ELR (cell line): ENCODE measurements around the gene STIMATE.
A peak's percentile ranks its signal among the peaks of the same experiment; 100 is the strongest.

ENCODE experiments used
- DNase-seq: peaks from one replicate; pipeline ENCODE4 v3.0.0-alpha.2; 2015; ENCODE audit warnings: low read depth

Gene STIMATE

DNA sequence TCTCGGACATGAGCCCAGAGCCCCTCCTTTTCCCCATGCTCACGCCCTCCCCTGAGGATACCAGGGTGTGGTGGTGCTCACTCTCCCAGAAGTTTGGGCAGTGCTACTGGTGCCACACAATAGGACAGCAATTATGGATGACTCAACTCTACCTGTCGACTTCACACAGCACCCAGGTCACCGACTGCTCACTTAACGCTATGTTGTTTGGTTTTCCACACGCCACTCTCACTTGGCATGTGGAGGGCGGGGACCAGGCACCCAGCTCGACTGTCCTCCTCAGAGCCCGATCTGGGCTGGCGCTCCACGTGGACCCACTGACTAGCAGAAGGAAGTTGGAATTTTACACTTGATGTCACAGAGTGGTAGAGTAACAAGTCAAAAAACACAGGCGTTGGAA, 30.9 kb downstream of the STIMATE start:
- no peak for DNase-seq

DNA sequence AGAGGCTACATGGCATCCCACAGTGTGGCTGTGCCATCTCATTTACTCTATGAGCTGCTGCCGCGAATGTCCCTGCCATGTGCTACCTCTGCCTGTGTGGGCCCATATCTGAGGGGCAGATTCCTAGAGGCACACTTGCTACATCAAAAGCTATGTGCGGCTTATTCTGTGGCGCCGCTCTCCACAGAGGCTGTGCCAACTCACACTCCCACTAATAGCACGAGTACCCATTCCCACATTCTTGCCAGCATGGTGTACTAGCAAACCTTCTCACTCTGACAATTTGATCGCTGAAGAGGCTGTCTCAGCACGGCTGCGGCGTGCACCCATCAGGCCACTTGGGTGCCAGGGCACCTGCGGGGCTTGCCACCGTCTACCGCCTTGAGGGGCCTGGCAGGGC, 31.4 kb downstream of the STIMATE start:
- DNase-seq = no peak

DNA sequence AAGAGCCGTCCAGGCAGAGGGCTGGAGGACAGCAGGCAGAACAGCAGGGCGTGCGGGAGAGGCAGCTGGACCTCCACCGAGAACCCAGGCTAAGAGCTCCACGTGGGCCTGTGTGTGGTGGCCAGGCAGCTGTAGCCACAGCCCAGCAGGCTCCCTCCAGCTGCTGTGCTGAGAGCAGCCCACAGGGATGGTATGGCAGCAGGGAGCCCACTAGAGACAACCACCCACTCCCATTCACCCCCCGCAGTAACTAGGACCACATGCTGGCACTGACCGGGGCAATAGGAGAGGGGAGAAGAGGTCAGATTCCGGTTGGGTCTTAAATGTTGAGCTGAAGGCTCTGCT, 37.0 kb downstream of the STIMATE start:
- DNase-seq = no peak

DNA sequence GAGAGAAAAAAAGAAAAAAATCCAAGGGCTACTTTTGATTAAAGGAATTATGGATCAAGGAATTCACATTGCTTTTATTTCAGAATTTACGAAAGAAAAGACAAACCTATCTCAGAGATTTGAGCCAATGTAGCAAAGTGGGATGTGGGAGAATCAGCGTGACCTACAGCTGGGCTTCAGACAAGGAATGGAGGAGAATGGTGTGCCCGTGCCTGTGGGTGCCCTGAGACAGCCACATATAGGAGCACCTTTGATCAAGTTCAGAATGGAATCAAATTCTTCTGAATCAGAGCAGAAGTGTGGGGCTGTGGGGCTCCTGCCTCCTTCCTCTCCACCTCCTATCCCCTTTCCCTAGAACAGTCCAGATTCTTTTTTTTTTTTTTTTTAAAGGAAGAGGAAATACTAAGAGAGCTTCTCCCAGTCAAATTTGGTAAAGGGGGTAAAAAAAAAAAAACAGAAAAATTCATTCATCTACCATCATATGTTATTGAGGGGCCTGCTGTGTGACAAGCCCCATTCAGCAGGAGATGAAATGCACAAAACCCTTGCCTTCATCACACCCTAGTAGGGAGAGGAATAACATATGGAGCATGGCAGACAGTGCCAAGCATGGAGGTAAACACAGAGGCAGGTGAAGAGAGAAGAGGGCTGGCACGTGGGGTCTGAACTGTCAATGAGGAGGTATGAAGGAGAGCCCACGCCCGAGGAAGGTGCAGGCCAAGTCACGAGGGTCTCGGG, 37.5 kb downstream of the STIMATE start:
- DNase-seq = no peak

DNA sequence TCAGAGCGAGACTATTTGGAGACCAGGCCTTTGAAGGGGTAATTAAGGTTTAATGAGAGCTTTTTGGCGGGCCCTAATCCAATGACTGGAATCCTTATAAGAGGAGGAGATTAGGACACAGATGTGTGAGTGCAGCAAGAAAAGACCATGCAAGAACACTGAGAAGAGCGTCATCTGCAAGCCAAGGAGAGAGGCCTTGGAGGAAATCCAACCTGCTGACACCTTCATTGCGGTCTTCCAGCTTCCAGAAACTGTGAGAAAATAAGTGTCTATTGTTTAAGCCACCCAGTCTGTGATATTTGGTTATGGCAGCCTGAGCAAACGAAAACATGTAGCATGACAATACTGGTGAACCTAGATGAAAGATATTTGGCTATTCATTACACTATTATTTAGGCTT, 39.5 kb downstream of the STIMATE start:
- no peak for DNase-seq

DNA sequence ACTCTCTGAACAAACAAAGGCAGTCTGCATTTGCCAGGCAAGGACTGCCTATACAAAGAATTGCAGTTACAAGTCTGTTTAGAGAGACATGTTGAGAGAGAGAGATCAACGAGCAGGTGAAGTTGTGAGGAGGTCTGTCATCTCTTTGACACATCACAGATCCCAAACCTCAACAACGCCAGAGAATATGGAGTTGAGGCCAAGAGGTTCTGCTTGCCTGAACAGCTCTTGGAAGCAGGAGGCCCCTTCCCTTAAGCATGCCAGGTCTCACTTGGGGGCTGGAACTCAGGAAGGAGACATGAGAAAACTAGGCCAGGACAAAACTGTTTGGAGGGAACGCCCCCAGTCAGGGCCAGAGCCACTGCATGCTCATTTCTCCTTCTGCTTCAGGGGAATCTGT, 40.2 kb downstream of the STIMATE start:
- no peak for DNase-seq

DNA sequence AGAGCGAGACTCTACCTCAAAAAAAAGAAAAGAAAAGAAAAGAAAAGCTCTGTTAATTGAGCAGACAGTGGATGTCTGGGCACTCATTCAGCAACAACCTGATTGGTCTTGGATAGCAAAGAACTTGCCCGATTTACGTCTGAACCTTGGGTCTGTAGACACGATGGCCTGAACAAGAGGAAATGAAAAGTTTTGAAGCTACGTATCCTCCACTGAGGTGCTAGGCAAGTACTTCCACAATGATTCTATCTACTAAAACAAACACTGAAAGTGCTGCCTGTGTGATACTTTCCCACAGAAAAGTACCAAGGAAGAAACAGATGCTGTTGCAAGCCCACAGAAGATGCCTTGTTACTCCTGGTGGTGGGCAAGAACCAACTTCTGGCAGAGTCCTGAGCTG, 40.7 kb downstream of the STIMATE start:
- no peak for DNase-seq

DNA sequence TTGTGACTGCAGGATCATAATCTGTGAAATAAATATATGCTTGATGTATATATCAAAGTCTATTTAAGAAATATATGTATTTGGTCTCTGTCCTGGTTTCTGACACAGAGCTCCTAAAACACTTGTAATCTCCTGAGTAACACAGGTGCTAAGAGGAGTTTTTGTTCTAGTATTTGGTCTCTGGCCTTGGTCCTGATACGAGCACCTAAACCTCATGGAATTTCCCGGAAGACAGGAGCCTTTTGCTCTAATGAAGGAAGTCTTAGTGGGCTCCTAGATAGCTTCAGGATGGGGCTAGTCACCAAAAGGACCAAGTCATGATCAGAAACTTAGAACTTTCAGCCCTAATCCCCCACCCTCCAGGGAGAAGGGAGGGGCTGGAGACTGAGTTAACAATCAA, 43.3 kb downstream of the STIMATE start:
- DNase-seq = no peak

DNA sequence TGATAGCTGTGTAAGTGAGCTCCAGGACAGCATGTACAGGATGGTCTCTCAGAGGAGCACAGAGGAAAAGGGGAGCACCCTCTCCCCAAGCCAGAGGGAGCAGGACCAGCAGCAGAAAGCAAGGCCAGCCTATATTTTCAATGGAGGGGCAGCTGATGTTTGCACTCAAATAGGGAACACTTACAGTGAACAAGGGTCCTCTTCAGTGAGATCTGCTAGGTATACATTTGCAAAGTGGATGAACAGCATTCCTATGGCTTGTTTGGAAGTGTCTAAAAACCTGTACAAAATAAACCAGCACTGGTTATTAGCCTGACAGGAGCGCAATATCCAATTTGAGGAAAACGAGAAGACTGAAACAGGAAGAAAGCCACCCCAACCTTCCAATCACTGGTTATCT, 44.9 kb downstream of the STIMATE start:
- no peak for DNase-seq

DNA sequence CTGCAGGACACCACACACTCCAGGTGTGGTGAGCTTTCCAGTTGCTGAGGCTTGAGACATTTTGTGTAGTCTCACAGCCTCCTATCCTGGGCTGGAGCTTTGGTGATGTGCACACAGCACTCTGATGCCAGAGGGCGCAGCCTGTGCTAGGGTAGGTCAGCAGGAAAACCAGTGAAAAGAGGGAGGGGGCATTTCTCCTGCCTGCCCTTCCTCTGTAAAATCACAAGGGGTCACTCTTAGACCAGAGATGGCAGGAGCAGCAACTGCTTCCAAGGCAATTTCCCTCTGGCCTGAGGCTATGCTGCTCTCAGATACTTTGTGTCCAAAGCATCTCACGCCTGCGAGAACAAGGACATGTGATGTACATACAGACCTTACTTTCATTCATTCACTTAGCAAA, 46.0 kb downstream of the STIMATE start:
- peak; percentile 64 for DNase-seq

DNA sequence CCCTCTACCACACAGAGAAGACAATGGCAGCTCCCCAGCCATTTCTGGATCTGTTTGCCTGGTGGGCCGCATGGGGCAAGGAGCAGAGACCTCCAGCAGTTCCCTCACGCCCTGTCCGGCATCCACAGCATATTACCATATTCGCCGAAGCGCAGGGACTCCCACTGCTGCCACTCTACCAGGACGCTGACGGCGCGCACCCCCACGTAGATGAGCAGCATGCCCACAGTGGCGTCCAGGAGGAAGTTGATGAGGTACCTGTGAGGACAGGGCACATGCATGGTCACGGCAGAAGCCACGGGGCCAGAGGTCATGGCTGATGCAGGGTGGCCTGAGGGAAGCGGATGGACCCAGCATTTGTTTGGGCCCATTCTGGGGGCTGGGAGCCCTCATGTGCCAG, 47.7 kb downstream of the STIMATE start:
- DNase-seq = no peak

DNA sequence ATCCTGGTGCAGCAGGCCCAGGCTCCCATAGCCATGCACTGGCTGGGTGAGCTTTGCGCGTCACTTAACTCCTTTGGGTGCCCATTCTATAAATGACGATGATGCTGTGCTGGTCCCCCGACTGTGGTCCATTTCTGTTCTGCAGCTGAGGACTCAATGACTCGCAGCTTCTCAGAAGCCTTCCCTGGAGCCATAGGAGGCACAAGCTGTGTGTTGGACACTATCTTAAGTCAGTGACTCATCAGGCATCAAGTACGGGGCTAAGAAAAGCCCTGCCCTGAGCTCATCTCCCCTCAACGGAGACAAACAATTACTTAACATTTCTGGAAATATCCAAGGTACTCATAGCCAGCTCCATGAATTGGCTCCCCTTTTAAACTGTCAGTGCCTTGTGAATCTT, 48.7 kb downstream of the STIMATE start:
- peak; percentile 65 for DNase-seq

DNA sequence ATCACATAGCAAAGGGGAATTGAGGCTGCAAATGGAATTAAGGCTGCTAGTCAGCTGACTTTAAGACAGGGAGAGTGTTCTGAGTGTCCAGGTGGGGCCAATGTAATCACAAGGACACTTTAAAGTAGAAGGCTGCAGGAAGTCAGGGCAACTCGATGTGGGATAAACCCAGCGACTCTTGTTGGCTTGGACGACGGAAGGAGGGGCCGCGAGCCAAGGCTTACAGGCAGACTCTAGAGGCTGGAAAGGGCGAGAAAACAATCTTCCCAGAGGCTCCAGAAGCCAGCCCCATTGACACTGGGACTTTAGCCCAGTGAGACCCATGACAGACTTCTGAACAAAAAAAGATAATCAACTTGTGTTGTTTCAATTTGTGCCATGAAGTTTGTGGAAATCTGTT, 49.6 kb downstream of the STIMATE start:
- DNase-seq = no peak

DNA sequence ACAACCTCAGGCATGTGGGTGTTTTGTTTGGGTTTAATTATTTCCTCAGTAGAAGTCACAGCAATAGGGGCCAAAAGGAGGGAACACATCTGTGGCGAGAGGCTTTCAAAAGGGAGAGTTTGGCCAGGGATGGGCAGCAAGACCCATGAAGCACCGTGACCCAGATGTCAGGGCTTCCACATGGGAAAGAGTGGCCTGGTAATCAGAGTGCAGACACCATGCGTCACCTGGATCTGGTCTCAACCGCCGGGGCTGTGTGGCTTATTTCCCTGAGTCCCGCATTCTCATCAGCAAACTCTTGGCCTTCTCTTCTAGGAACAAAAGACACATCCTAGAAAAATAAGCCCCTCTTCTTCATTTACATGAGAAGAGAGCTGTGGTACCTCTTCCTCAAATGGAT, 50.1 kb downstream of the STIMATE start:
- DNase-seq = no peak

DNA sequence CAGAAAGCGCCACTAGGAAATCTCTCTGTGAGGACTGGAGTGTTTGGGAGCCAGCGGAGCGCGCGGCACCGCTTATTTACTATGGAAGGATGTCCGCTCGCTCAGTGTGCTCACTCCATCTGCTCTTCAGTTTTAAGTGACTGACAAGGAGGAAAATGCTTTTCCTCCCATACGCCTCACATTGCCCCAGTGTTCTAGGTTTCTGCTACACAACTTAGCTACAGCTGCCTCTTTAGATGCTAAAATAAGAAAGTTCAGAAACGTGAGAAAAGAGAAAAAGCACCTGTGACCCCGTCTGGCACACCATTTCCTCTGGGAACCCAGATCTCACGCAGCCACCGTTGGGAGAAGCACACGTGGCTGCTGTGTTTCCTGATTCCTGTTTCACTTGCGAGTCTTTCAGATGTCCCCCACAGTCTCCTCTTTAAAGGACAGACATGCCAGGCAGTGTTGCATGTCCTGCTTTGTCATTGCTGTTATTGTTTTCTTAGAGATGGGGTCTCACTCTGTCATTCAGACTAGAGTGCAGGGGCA, 50.8 kb downstream of the STIMATE start:
- DNase-seq = no peak

DNA sequence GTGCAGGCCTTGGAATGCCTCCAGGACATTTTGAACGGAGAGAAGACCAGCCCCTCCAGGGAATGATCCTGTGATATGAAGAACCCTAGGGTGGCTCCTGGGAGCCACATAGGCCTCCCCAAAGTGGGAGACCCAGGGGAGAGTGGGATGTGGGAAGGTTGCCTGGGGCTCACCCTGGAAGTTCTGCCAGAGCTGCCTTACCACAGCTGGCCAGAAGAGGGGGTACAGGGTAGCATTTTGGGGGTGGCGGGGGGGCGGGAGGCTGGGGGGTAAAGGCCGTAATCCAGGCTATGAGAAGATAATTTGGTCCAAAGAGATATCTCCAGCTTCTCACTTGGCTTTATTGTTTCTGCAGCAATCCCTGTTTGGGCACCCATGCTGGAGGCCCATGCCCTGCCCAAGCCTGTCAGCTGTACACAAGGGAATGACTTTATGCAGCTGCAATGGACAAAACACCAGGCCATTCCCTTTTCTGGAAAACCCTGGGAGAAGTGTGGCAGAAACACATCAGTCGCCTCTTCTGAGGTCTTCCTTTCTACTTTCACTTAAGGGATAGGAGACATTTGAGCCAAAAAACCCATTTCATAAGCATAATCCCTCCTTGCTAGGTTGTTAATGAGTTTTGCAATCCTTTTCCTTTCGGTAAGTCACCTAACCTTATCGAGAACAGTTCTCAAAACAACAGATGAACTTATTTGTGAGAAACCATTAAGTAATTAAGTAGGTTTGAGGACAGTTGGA, 51.5 kb downstream of the STIMATE start:
- no peak for DNase-seq

DNA sequence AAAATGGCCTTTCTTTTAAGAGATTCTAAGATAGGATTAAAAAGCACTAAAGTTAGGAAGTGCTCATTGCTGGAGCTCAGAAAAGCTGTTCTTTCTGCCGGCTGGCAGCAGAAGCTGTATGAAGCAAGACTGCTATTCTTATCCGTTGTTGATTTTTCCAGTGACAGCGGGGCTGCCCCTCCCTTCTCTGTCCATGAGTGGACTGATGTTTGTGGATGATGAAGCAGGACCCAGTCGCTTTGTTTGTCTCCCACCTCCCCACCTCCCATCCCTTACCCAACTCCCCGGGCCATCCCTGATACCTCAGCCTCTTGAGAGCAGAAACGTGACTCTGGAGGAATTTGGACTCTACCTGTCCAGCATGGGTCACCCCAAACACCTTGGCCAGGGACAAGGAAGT, 52.2 kb downstream of the STIMATE start:
- DNase-seq = no peak

DNA sequence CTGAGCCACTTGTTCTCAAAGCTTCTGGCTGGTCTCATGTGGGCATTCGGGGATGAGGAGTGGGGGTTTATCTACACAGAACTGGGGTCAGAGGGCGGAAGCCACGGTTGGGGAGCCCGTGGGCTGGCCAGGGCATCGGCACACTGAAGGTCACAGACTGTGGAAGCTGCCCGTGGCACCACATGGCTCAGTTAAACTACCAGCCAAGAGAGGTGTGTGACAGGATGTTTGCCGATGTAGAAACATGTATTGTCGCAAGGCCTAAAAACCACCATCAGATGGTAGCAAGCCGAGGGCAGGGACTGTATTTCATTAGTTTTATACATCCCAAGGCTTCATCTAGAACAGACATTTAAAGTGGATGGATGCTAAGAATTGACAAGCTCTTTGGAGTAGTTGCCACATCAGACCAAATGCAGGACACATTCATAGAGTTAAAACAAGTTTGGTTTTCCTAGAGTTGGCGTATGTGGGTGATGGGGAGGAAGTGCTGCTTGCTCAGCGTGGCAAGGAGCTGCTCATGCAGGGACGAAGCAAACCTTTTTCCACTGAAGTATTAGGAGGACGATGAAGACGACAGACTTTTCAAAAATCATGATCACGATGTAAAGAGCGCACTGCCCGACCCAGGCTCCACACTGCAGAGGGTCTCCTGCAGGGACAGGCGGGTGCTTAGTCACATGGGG, 52.9 kb downstream of the STIMATE start:
- no peak for DNase-seq

DNA sequence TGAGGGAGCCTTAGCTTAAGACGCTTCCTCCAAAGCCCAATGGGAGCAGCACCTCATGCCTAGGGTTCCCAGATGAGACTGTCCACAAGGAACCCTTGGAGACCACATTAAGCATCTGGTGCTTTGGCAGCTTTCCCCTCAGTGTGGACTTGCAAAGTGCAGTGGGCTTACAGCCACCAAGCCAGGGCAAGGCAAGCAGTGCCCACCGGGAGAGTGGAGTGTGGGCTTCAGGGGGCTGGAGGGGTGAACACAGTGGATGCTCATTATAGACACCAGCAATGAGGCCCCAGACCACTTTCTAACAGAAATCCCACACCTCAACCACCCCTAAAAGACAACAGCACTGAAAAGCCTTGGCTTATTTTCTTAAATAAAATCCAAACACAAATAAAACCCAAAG, 53.5 kb downstream of the STIMATE start:
- no peak for DNase-seq

DNA sequence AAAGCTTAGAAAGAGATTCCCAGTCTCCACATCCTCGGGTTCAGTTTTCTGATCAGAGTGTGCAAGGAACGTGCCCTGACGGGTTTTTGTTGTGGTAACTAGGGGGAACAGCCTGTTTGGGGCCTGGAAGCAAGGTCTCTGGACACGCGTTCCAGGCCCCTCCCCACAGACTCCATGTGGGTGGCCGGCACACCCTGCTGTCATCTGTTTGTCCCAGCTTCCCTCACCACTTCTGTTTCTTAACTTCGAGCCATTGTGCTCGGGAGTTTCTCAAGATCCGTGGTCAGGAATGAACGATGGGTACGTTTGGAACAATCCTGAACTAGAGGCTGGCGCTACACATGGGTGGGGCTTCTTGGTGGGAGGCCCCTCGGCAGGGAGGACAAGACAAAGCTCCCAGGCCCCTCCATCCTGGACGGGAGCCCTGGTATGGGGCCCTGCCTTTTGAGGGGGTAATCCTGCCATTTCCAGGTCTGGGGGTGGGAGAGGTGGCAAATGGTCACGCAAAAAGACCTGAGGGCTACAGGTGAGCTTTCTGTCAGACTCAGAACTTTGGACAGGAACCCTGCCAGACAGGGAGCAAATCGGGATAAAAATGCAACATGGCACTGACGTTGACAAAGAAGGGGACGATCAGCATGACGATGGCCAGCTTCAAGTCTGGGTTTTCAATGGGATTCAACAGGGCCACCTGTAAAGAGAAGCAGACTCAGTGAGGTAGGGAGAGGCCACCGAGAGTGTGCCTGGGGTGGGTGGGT, 54.1 kb downstream of the STIMATE start:
- no peak for DNase-seq

DNA sequence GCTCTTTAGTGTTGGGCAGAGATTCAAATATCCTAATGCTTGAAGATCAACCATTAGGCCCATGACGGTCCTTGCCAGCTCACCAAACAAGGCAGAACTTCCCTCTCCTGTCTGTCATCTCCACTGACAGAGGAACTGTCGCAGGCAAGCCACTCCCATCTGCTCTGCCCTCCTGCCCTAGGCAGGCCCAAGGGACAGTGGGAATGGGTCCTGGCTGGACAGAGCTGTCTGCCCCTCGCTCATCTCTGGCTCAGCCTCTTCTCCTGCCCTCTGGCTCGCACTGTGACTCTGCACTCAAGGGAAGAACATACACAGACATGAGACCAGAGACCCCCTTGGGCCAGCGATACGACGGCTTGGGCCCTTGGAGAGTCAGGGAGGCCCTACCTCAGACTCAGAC, 54.9 kb downstream of the STIMATE start:
- no peak for DNase-seq

DNA sequence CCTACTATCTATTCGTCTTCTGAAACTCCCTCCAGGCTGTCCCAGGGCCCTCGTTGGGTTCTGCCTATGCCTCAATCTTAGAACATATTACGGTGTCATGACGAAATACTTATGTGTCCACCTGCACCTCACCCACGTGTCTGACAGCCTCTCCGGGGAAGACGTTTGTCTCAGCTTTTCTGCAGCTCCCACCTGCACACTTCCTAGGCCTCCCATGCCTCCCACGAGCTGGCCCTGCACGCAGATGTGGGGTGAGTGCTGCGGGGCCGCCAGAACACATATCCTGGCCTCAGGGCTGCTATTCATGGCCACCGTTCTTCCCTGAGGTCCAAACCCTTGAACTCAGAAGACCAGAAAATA, 55.4 kb downstream of the STIMATE start:
- no peak for DNase-seq
